ENCODE measurements around the gene BACH2.

BACH2 gene

DNA sequence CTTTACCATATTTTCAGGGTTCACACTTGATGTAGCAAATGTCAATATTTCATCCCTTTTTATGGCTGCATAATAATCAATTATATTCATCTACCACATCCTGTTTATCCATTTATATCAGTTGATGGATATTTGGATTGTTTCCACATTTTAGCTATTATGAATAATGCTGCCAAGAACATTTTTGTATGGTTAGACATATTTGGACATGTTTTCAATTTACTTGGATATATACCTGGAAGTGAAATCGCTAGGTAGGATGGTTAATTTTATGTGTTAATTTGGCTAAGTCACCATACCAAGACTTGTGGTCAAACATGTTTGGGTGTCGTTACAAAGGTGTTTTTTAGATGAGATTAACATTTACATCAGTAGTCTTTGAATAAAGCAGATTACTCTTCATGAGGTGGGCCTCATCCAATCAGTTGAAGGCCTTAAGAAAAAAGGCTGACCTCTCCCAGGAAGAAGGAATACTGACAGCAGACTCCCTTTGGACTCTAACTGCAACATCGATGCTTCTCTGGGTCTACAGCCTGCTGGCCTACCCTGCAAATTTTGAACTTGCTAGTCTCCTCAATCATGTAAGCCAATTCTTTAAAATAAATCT is 196.5 kb downstream of the BACH2 start:
- no peak for TF ChIP-seq POLR2AphosphoS5 (IDR thresholded peaks at IDR 0.05; ENCODE audit: low read depth, low read length)
- TF ChIP-seq REST (IDR thresholded peaks at IDR 0.05; ENCODE audit: insufficient read depth in 1 of 2, low read depth in 2 of 2, low read length in 2 of 2), result no peak
- TF ChIP-seq FOXP2 (optimal IDR thresholded peaks at IDR 0.05; ENCODE audit: borderline replicate concordance, extremely low read depth, extremely low read length, insufficient read depth), result no peak

DNA sequence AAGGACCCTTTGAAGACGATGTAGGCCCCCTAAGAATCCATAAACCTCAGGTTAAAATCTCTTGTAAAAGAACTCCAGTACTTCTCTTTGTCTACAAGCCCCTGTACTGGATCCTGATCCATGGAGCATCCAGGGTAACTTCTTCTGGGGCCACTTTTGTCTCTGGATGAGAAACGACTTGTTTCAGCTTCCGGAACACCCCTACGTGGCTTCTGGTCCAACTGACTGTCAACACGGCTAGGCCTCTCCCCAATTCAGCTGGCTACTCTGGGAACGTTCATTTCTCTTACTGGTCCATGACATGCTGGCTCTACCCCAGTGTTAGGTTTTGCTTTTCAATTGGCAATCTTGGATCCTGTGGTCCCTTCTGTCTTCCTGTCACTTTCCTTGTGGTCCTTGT is 198.0 kb downstream of the BACH2 start:
- no peak; the same call in 1 of the 2 replicates for TF ChIP-seq POLR2AphosphoS5 (IDR thresholded peaks at IDR 0.05; ENCODE audit: low read depth, low read length)
- TF ChIP-seq REST (IDR thresholded peaks at IDR 0.05; ENCODE audit: insufficient read depth in 1 of 2, low read depth in 2 of 2, low read length in 2 of 2), result no peak
- no peak for TF ChIP-seq TAF1 (IDR thresholded peaks at IDR 0.05; ENCODE audit: borderline replicate concordance, insufficient read depth, low read length)
- no peak for TF ChIP-seq SIN3A (IDR thresholded peaks at IDR 0.05; ENCODE audit: borderline replicate concordance, insufficient read depth, low read length)
- no peak for TF ChIP-seq FOXP2 (optimal IDR thresholded peaks at IDR 0.05; ENCODE audit: borderline replicate concordance, extremely low read depth, extremely low read length, insufficient read depth)

DNA sequence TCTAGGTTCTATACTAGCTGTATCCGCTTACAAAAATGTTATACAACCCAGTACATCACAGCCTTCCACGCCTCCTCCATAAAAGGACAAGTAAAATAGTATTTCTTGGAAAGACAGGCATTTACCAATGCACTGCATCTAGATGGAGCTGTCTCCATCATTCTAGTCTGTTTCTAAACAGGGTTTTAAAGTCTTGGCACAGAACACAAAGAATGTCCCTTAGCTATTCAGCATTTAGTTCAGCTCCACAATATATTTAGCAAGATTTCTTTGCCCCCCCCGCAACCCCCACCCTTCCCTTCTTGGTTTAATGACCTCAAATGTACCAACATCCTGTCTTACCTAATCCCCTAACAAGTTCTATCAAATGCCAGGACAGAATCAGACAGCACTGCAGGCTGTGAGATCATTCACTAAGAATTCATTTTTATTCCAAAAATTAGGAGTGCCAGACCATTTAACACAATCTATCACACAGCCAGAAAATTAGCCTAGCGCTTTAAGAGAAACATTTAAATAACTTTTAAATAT is 198.6 kb downstream of the BACH2 start:
- TF ChIP-seq TAF1 (IDR thresholded peaks at IDR 0.05; ENCODE audit: borderline replicate concordance, insufficient read depth, low read length) (no peak), REST (IDR thresholded peaks at IDR 0.05; ENCODE audit: insufficient read depth in 1 of 2, low read depth in 2 of 2, low read length in 2 of 2) (no peak), SIN3A (IDR thresholded peaks at IDR 0.05; ENCODE audit: borderline replicate concordance, insufficient read depth, low read length) (no peak), POLR2AphosphoS5 (IDR thresholded peaks at IDR 0.05; ENCODE audit: low read depth, low read length) (no peak; the same call in 1 of the 2 replicates), FOXP2 (optimal IDR thresholded peaks at IDR 0.05; ENCODE audit: borderline replicate concordance, extremely low read depth, extremely low read length, insufficient read depth) (no peak)

DNA sequence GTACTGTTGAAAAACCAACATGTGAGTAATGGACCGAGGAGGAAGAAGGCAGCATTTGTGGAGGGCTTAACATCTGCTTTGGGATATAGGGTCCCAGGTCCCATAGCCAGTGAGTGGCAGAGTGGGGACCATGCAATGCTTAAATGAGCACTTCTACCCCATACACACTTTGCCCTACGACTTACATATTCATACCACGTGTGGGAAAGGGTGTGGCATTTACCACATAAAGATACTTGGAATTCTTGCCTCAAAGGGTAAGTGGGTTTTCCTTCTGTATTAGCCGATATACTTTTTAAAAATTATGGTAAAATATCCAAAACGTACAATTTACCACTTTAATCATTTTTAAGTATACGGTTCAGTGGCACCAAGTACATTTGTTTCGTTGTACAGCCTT is 199.3 kb downstream of the BACH2 start:
- no peak for TF ChIP-seq POLR2AphosphoS5 (IDR thresholded peaks at IDR 0.05; ENCODE audit: low read depth, low read length)
- no peak for TF ChIP-seq SIN3A (IDR thresholded peaks at IDR 0.05; ENCODE audit: borderline replicate concordance, insufficient read depth, low read length)
- no peak for TF ChIP-seq FOXP2 (optimal IDR thresholded peaks at IDR 0.05; ENCODE audit: borderline replicate concordance, extremely low read depth, extremely low read length, insufficient read depth)
- TF ChIP-seq REST (IDR thresholded peaks at IDR 0.05; ENCODE audit: insufficient read depth in 1 of 2, low read depth in 2 of 2, low read length in 2 of 2), result no peak
- TF ChIP-seq TAF1 (IDR thresholded peaks at IDR 0.05; ENCODE audit: borderline replicate concordance, insufficient read depth, low read length), result no peak

Measured in PFSK-1 (cell line).